NT2/D1 (cell line): ENCODE data around the gene SLC6A19.

ENCODE experiments used
- DNase-seq: peaks from one replicate; pipeline ENCODE4 v3.0.0-alpha.2; 2011; ENCODE audit warnings: low read depth, low spot score
- H3K27me3 ChIP-seq: 2 replicates; pipeline ENCODE4 v1.6.0; 2011; ENCODE audit warnings: mild to moderate bottlenecking; ENCODE audit not compliant: insufficient read length, insufficient read depth
- H3K36me3 ChIP-seq: 2 replicates; pipeline ENCODE4 v1.6.1; 2011; ENCODE audit warnings: mild to moderate bottlenecking, low read length, mixed read lengths; ENCODE audit not compliant: insufficient read depth, insufficient read length
- H3K4me1 ChIP-seq: 2 replicates; pipeline ENCODE4 v1.5.1; 2011; ENCODE audit not compliant: insufficient read depth, insufficient read length
- H3K4me3 ChIP-seq: 2 replicates; pipeline ENCODE4 v1.5.1; 2011; ENCODE audit warnings: low read depth; ENCODE audit not compliant: insufficient read length
- H3K9ac ChIP-seq: 2 replicates; pipeline ENCODE4 v1.6.0; 2011; ENCODE audit warnings: low read depth; ENCODE audit not compliant: insufficient read length
- H3K9me3 ChIP-seq: 2 replicates; pipeline ENCODE4 v1.5.1; 2011; ENCODE audit warnings: mild to moderate bottlenecking, low read length; ENCODE audit not compliant: insufficient read depth
- SUZ12 ChIP-seq: IDR thresholded peaks from 2 replicates; pipeline ENCODE4 v1.6.1; 2011; ENCODE audit not compliant: insufficient read length, insufficient read depth; ENCODE audit errors: extremely low read depth
- YY1 ChIP-seq: IDR thresholded peaks from 2 replicates; pipeline ENCODE4 v1.6.1; 2011; ENCODE audit not compliant: insufficient read length, insufficient read depth
- ZNF274 ChIP-seq: IDR thresholded peaks from 2 replicates; pipeline ENCODE4 v1.6.1; 2011; ENCODE audit warnings: mild to moderate bottlenecking, low read depth, low read length

Gene SLC6A19

GRCh38 chr5:1273745-1274144, 72.3 kb downstream of the SLC6A19 start:
- Histone ChIP-seq H3K9me3 (no peaks in the 10 kb centered on the region), H3K4me1 (no peaks in the 10 kb centered on the region), H3K36me3 (peaks cover 25% of the 10 kb centered on the region), H3K9ac (no peak overlapping the region), H3K27me3 (no peaks in the 10 kb centered on the region), H3K4me3 (no peak overlapping the region)
- no peak for DNase-seq
- TF ChIP-seq SUZ12 (no peak), YY1 (no peak)

DNA sequence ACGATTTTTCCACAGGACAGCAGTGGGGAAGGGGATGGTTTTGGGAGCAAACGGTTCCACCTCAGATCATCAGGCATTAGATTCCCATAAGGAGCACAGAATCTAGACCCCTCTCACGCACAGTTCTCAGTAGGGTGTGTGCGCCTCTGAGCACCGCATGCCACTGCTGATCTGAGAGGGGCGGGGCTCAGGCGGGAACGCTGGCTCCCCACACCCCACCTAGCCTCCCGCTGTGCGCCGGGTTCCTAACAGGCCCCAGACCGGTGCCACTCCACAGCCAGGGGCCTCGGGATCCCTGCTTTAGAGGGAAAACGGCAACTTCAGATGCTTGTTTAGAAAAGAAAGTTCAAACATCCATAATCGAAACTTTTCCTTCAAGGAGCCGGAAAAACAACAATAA, 73.1 kb downstream of the SLC6A19 start:
- no peaks in the 10 kb centered on the region for H3K9me3 ChIP-seq
- no peak overlapping the region for H3K9ac ChIP-seq
- no peaks in the 10 kb centered on the region for H3K4me1 ChIP-seq
- H3K27me3 ChIP-seq, result no peaks in the 10 kb centered on the region
- peaks cover 27% of the 10 kb centered on the region for H3K36me3 ChIP-seq
- DNase-seq, result no peak
- H3K4me3 ChIP-seq, result no peak overlapping the region
- TF ChIP-seq YY1, result no peak
- no peak for TF ChIP-seq SUZ12
- no peak for TF ChIP-seq ZNF274
